ENCODE measurements around the gene GAS7. TPM values are rescaled to one million over a fixed set of nuclear protein-coding genes. Genes with fewer than 3 reads are reported as not detected.

Gene GAS7
- total and polyA plus RNA-seq, 10 of the 15 experiments (the other 5 are each of a cell fraction or from before 2014, with no cell fraction given), result 2.3 to 53.4 (median 24.0) TPM

GRCh38 chr17:9917131-9917530 is 281.3 kb downstream of the GAS7 start (continued):
- TF ChIP-seq ZNF592 (IDR thresholded peaks at IDR 0.05) (no peak), FOS (IDR thresholded peaks at IDR 0.05; ENCODE audit: borderline replicate concordance, extremely low read depth, insufficient read length) (no peak)

- no peak for ATAC-seq
- POLR2A ChIA-PET, result no interaction called here
- CTCF ChIA-PET, result no interaction called here
- TF ChIP-seq CHD4 (IDR thresholded peaks at IDR 0.05) (no peak), HDGF (IDR thresholded peaks at IDR 0.05) (no peak), NBN (IDR thresholded peaks at IDR 0.05) (no peak), PKNOX1 (IDR thresholded peaks at IDR 0.05) (no peak), SRF (IDR thresholded peaks at IDR 0.05; ENCODE audit: low read depth in 2 of 2, low read length in 2 of 2) (no peak), ZBTB4 (CRISPR knock-in tag; IDR thresholded peaks at IDR 0.05) (no peak), ZNF592 (IDR thresholded peaks at IDR 0.05) (no peak), EZH2 (IDR thresholded peaks at IDR 0.05; ENCODE audit: borderline replicate concordance, control insufficient read depth, low read depth, low read length) (no peak)
Observed at GRCh38 chr17:9916108-9916507, 282.3 kb downstream of the GAS7 start.

More at GRCh38 chr17:9916108-9916507, 282.3 kb downstream of the GAS7 start:
- Histone ChIP-seq H3K4me3 (no peak overlapping the region), H3K79me2 (ENCODE audit: control insufficient read depth, insufficient read depth, low read length) (no peaks in the 10 kb centered on the region), H3K9me3 (replicated peaks; ENCODE audit: control insufficient read depth, insufficient read depth, low read length) (no peaks in the 10 kb centered on the region), H3K36me3 (ENCODE audit: control insufficient read depth in 2 of 2, insufficient read depth in 2 of 2, low read length in 1 of 2) (no peaks in the 10 kb centered on the region; a peak in 1 of 4 replicates), H3K27me3 (replicated peaks in 1 of 2; ENCODE audit: control insufficient read depth in 2 of 2, insufficient read depth in 2 of 2, low read length in 1 of 2) (peaks cover 0 to 1% of the 10 kb centered on the region in 2 experiments; a peak in 2 of 4 replicates), H3K4me1 (ENCODE audit: control insufficient read depth, insufficient read depth, low read length) (no peaks in the 10 kb centered on the region), H3K4me2 (ENCODE audit: control insufficient read depth, insufficient read depth) (no peak overlapping the region), H2AFZ (ENCODE audit: control insufficient read depth, low read depth, low read length) (no peak overlapping the region), H3K27ac (ENCODE audit: control insufficient read depth, insufficient read depth) (no peak overlapping the region), H3K9ac (ENCODE audit: control insufficient read depth, insufficient read depth, low read length) (no peak overlapping the region), H4K20me1 (ENCODE audit: control insufficient read depth, insufficient read depth) (no peaks in the 10 kb centered on the region)
- SMC1A ChIA-PET (ENCODE audit: uncharacterized antibody, unreplicated experiment), result no interaction called here
- FAIRE-seq, result no peak
- intact Hi-C loops (cut with micrococcal nuclease; ENCODE audit: unreplicated experiment), result no loop called here
- in situ Hi-C loops (cut with MboI), result no loop called here
- no peak for DNase-seq (ENCODE audit: low read depth, low spot score)
- no TSS peak for BruUV-seq (replicated peaks)
- RAD21 ChIA-PET (ENCODE audit: unreplicated experiment), result no interaction called here
- WGBS (ENCODE audit: insufficient coverage, insufficient replicate concordance, low lambda C conversion rate, missing lambda C conversion rate), result 44% methylated on average over 8 of the region's 8 CpGs
